Posterior cingulate gyrus (tissue), 11 donors: ENCODE measurements around the gene PGC.
A peak's percentile ranks its signal among the peaks of the same experiment; 100 is the strongest.

Source experiments
- DNase-seq, 10 donors: peaks; one replicate each; pipeline versions ENCODE4 v3.0.0 to v3.0.0-alpha.2; 2020 to 2021; ENCODE audit warnings: mixed read lengths in 3 of 10
- intact Hi-C: fragments of 100-400 bp; cut with DNase I; formaldehyde crosslinking; loops from one replicate; pipeline ENCODE4 v1.15.1; 2023

Gene PGC

DNA sequence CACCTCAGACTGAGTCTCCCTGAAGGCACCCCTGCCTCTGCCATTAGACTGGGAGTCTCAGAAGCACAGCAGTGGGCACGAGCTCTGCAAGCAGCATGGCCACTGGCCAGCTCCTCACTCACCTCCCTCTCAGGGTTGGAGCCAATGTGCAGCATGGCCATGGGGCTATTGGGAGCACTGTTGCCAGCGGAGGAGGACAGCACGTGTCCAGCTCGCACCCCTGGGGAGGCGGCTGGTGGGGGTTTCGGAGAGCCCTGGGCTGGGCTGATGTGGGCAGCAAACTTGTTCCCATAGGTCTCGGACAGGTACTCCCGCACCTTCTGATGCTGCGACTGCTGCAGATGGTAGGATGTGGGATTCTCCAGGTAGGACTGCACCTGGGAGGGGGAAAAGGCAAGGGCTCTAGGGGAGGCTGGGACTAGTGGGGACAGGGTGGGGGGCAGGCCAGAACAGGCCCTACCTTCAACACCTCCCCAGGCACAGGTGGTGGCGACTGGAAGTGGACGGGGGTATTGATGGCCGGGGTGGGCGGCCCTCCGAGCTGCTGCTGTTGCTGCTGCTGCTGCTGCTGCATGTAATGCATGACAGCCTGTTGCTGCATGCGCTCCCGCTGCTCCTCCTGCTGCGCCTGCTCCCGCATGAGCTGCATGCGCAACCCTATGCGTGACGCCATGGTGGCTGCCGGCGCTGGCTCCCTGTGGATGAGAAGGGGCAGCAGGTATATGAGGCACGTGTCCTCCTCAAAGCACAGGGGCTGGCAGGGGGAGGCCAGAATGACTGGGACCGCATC lies 56.5 kb downstream of the PGC start:
- DNase-seq = peak in 4 of 10 donors; percentile 14 to 79 (median 66)

DNA sequence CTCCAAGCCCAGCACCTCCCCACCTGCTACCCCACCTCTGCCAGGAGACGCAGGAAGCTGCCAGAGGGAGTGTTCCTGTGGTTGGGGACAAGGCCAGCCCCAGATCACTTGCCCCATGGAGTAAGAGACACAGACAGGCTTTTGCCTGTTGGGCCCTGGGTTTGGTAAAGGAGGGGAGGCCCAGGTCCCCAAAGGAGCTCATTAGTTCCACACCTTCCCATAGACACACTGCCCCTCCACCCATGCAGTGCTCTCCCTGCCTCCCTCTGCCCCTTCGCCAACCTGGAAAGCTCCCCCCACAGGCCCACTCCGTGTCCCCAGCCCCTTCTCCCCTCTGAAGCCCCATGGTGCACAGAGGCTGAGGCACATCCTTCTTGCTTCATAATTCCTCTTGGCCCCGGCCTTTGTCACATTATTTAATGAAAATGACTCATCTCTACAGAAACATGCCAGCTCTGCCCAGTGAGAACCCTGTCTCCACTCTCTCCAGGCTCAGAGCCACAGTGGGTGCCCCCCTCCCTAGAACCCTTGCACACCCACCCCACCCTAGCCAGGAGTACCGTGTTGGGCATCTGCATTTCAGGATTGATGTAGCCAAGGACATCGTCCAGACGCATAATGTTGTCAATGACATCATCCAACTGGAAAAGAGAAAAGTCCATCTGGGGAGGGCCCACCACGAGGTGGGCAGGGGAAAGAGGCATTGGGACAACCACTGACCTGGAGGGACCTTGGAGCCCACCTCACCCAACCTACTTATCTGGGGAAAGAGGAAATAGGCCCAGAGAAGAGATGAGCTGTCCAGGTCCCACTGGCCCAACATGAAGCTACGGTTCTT lies 57.8 kb downstream of the PGC start:
- DNase-seq = peak in 3 of 10 donors; percentile 56 to 63 (median 63)
- intact Hi-C loops = no loop called here

More for the DNA sequence above, 56.5 kb downstream of the PGC start:
- intact Hi-C loops = no loop called here

- DNase-seq = peak in 3 of 10 donors; percentile 62 to 76 (median 74)
- intact Hi-C loops = no loop called here
Measured at GRCh38 chr6:41688256-41688965, 58.8 kb downstream of the PGC start.

GRCh38 chr6:41687501-41688175 lies 59.6 kb downstream of the PGC start:
- intact Hi-C loops = no loop called here
- DNase-seq = peak in 3 of 10 donors; percentile 22 to 57 (median 50)
